OCI-LY3 (cell line): ENCODE data around the gene SAMHD1.
"Not testable (repeated sequence)": the region's sequence is repeated elsewhere in the genome, so short reads cannot be mapped to it uniquely, and the experiment has no call there.

Experiments
- H2AFZ ChIP-seq: fragments of 200-600, 300-600 bp; shearing (Covaris generic); 2 replicates; pipeline ENCODE4 v1.6.0; 2014; ENCODE audit warnings: antibody characterized with exemption, low read depth, low read length
- H3K27ac ChIP-seq: fragments of 200-600, 300-600 bp; sonication (generic); 2 replicates; pipeline ENCODE4 v1.5.1; 2014; ENCODE audit warnings: mild to moderate bottlenecking, low read length, moderate library complexity, mixed read lengths
- H3K27me3 ChIP-seq: fragments of 200-600, 300-600 bp; sonication (generic); 2 replicates; pipeline ENCODE4 v1.6.1; 2014; ENCODE audit warnings: low read depth, low read length, mixed read lengths
- H3K36me3 ChIP-seq: fragments of 200-600, 300-600 bp; sonication (generic); replicated peaks from 2 replicates; pipeline ENCODE3; 2014; ENCODE audit warnings: low read depth, low read length, mixed read lengths
- H3K4me1 ChIP-seq: fragments of 300-600, 200-600 bp; sonication (generic); 2 replicates; pipeline ENCODE4 v1.6.1; 2014; ENCODE audit warnings: low read length, mixed read lengths
- H3K4me2 ChIP-seq: fragments of 200-600, 300-600 bp; sonication (generic); 2 replicates; pipeline ENCODE4 v1.6.1; 2014; ENCODE audit warnings: low read length, mixed read lengths
- H3K4me3 ChIP-seq: fragments of 300-600, 200-600 bp; sonication (generic); 2 replicates; pipeline ENCODE4 v1.5.1; 2014; ENCODE audit warnings: antibody characterized with exemption, mild to moderate bottlenecking, low read length, moderate library complexity
- H3K79me2 ChIP-seq: fragments of 300-600, 200-600 bp; shearing (Covaris generic); 2 replicates; pipeline ENCODE4 v1.6.1; 2014; ENCODE audit warnings: mild to moderate bottlenecking, low read length, mixed read lengths
- H3K9ac ChIP-seq: fragments of 300-600, 200-600 bp; shearing (Covaris generic); 2 replicates; pipeline ENCODE4 v1.6.0; 2014; ENCODE audit warnings: mild to moderate bottlenecking, low read length, moderate library complexity
- H3K9me3 ChIP-seq: fragments of 200-600, 300-600 bp; shearing (Covaris generic); 2 replicates; pipeline ENCODE4 v1.6.1; 2014; ENCODE audit warnings: low read length, mixed read lengths; ENCODE audit not compliant: insufficient read depth
- H4K20me1 ChIP-seq: fragments of 200-600, 300-600 bp; sonication (generic); 2 replicates; pipeline ENCODE4 v1.6.1; 2016; ENCODE audit warnings: low read length, mixed read lengths; ENCODE audit not compliant: insufficient read depth
- EZH2phosphoT487 ChIP-seq: fragments of 200-600 bp; shearing (Covaris generic); IDR thresholded peaks from 2 replicates; pipeline ENCODE4 v1.6.1; 2018; ENCODE audit warnings: antibody characterized with exemption, mixed run types, low read depth
- TF ChIP-seq, protein P1 (sequence below): fragments of 200-600, 300-600 bp; sonication (generic); IDR thresholded peaks from 2 replicates; pipeline ENCODE4 v1.5.1; 2014; ENCODE audit warnings: antibody characterized with exemption, low read length, low read depth

The SAMHD1 gene

DNA sequence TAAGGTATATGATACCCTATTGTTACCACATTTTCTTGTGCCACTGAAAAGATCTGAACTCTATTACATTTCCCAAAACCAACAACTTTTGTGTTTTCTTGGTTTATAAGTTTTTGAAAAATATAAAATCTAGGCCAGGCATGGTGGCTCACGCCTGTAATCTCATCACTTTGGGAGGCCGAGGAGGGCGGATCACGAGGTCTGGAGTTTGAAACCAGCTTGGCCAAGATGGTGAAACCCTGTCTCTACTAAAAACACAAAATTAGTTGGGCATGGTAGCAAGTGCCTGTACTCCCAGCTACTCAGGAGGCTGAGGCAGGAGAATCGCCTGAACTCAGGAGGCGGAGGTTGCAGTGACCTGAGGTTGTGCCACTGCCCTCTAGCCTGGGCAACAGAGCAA, 34.3 kb downstream of the SAMHD1 start:
- no peak overlapping the region for H3K9ac ChIP-seq
- H3K4me2 ChIP-seq, result no peak overlapping the region
- peaks cover 9% of the 10 kb centered on the region for H3K36me3 ChIP-seq
- no peaks in the 10 kb centered on the region for H3K4me1 ChIP-seq
- no peaks in the 10 kb centered on the region for H3K79me2 ChIP-seq
- TF ChIP-seq EZH2phosphoT487, result no peak
- TF ChIP-seq, protein P1, sequence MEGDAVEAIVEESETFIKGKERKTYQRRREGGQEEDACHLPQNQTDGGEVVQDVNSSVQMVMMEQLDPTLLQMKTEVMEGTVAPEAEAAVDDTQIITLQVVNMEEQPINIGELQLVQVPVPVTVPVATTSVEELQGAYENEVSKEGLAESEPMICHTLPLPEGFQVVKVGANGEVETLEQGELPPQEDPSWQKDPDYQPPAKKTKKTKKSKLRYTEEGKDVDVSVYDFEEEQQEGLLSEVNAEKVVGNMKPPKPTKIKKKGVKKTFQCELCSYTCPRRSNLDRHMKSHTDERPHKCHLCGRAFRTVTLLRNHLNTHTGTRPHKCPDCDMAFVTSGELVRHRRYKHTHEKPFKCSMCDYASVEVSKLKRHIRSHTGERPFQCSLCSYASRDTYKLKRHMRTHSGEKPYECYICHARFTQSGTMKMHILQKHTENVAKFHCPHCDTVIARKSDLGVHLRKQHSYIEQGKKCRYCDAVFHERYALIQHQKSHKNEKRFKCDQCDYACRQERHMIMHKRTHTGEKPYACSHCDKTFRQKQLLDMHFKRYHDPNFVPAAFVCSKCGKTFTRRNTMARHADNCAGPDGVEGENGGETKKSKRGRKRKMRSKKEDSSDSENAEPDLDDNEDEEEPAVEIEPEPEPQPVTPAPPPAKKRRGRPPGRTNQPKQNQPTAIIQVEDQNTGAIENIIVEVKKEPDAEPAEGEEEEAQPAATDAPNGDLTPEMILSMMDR, result no peak
- no peaks in the 10 kb centered on the region for H3K27me3 ChIP-seq
- H3K27ac ChIP-seq, result no peak overlapping the region
- H3K4me3 ChIP-seq, result no peak overlapping the region
- H2AFZ ChIP-seq, result no peak overlapping the region
- no peaks in the 10 kb centered on the region for H4K20me1 ChIP-seq
- H3K9me3 ChIP-seq, result no peaks in the 10 kb centered on the region

DNA sequence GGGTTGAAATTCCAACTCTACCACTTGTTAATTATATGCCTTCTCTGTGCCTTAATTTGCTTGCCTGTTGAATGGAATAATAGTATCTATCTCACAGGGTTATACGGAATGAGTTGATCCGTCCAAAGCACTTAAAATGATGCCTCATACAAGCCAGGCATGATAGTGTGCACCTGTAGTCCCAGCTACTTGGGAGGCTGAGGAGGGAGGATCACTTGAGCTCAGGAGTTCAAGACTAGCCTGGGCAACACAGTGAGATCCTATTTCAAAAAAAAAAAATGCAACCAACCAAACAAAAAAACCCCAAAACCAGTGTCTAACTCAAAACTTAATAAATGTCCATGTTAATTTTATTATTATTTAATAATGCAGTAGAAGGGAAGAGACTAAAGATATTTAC, 35.3 kb downstream of the SAMHD1 start:
- no peaks in the 10 kb centered on the region for H3K4me1 ChIP-seq
- H3K36me3 ChIP-seq, result peaks cover 11% of the 10 kb centered on the region
- no peak overlapping the region for H3K9ac ChIP-seq
- H3K27me3 ChIP-seq, result no peaks in the 10 kb centered on the region
- no peaks in the 10 kb centered on the region for H4K20me1 ChIP-seq
- no peaks in the 10 kb centered on the region for H3K9me3 ChIP-seq
- no peak overlapping the region for H3K27ac ChIP-seq
- no peak overlapping the region for H3K4me2 ChIP-seq
- no peaks in the 10 kb centered on the region for H3K79me2 ChIP-seq
- TF ChIP-seq, protein P1, result no peak
- no peak for TF ChIP-seq EZH2phosphoT487
- no peak overlapping the region for H2AFZ ChIP-seq
- H3K4me3 ChIP-seq, result no peak overlapping the region

DNA sequence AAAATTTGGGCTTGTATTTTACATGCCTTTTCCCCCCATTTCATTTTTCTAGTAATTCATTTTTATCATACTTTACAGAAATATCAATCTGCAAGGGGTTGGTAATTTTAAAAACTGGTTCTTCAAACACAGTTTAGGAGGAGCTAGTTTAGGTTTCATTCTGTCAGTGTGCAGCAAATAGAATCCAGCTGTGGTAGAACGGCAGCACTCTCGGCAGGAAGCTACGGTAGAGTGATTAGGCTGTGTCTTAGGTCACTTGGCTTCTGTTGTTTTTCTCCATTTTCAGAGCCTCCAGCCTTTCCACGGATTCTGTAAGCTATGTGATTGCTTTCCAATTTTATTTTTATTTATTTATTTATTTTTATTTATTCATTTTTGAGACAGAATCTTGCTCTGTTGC, 42.9 kb downstream of the SAMHD1 start:
- Histone ChIP-seq H3K9me3 (no peaks in the 10 kb centered on the region), H3K27ac (no peak overlapping the region), H3K79me2 (no peaks in the 10 kb centered on the region), H3K4me1 (no peaks in the 10 kb centered on the region), H3K27me3 (no peaks in the 10 kb centered on the region), H3K36me3 (peaks cover 3% of the 10 kb centered on the region), H3K4me2 (no peak overlapping the region), H3K4me3 (no peak overlapping the region), H2AFZ (no peak overlapping the region), H4K20me1 (no peaks in the 10 kb centered on the region), H3K9ac (no peak overlapping the region)
- TF ChIP-seq, protein P1, result no peak
- TF ChIP-seq EZH2phosphoT487, result no peak

DNA sequence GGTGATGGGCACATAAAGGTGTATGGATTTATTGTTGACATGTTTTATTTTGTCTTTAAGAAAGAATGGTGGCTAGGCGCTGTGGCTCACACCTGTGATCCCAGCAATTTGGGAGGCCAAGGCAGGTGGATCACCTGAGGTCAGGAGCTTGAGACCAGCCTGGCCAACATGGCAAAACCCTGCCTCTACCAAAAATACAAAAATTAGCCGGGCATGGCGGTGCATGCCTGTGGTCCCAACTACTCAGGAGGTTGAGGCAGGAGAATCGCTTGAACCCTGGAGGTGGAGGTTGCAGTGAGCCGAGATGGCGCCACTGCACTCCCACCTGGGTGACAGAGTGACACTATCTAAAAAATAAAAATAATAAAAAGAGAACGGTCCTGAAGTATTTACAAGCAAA, 45.4 kb downstream of the SAMHD1 start:
- H3K27me3 ChIP-seq, H3K79me2 ChIP-seq, H3K36me3 ChIP-seq, H2AFZ ChIP-seq, H3K4me2 ChIP-seq, H3K4me3 ChIP-seq, H3K9me3 ChIP-seq, H3K9ac ChIP-seq, H4K20me1 ChIP-seq, H3K27ac ChIP-seq, H3K4me1 ChIP-seq: not testable (repeated sequence)

DNA sequence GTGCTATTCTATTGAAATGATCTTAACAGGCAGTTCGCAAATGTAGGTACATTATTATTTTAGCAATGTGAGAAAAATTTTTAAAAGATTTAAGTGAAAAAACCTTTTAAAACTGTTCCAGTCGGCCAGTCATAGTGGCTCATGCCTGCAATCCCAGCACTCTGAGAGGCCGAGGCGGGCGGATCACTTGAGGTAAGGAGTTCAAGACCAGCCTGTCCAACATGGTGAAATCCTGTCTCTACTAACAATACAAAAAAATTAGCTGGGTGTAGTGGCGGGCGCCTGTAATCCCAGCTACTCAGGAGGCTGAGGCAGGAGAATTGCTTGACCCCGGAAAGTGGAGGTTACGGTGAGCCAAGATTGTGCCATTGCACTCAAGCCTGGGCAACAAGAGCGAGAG, 45.9 kb downstream of the SAMHD1 start:
- H3K79me2 ChIP-seq, H3K9me3 ChIP-seq, H3K36me3 ChIP-seq, H4K20me1 ChIP-seq, H3K4me3 ChIP-seq, H2AFZ ChIP-seq, H3K4me2 ChIP-seq, H3K4me1 ChIP-seq, H3K27me3 ChIP-seq, H3K9ac ChIP-seq, H3K27ac ChIP-seq: not testable (repeated sequence)
